ENCODE measurements around the gene NCAN. TPM values are rescaled to one million over a fixed set of nuclear protein-coding genes. Genes with fewer than 3 reads are reported as not detected.

The NCAN gene
- total RNA-seq, 4 donors from 2014 or later = 0.21 TPM; not detected in 3

DNA sequence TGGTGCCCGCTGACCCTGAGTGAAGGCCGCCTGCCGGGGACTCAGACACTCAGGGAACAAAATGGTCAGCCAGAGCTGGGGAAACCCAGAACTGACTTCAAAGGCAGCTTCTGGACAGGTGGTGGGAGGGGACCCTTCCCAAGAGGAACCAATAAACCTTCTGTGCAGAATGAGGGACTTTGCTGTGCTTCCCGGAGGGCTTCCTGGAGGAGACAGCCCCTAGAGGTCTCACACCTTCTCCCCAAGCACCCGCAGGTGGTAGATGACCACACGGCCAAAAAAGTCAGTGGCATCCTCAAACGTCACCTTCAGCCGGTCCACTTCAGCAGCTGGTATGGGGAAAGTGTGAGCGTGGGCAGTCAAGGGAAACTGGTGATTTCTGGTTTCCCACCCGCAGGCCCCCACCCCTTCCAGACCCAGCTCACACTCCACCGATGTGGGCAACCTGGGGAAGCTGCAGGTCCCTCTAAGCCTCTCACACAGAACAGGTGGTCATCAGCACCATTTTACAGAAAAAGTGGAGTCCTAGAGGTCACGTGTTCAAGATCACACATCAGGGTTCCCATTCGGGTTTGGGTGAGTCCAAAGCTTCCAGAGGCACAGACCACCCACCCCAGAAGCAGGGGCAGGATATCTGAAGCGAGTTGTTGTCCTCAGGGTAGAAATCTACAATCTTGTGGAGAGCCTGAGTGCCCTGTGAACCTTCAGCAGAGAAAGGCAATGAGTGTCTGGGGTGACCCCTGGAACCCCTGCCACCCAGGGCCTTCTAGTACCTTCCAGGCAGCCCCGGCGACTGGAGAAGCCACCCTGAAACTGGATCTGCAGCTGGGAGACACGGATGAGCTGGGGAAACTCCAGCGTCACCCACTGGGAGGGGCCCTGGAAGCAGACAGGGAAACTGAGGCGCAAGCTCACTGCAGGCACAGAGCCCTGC is 9.8 kb upstream of the NCAN start:
- intact Hi-C loops (cut with DNase I; ENCODE audit: low total_unique reads) = no loop called here
- H3K9me3 ChIP-seq = no peaks in the 10 kb centered on the region
- no peak for DNase-seq
- H3K4me1 ChIP-seq = peaks cover 0 to 8% of the 10 kb centered on the region in 2 donors
- no peaks in the 10 kb centered on the region for H3K27me3 ChIP-seq
- H3K27ac ChIP-seq = peak overlapping the region in 1 of 2 donors; percentile 61
- no peaks in the 10 kb centered on the region for H3K36me3 ChIP-seq
- TF ChIP-seq POLR2A (IDR thresholded peaks at IDR 0.05) = no peak
- TF ChIP-seq, protein P1, sequence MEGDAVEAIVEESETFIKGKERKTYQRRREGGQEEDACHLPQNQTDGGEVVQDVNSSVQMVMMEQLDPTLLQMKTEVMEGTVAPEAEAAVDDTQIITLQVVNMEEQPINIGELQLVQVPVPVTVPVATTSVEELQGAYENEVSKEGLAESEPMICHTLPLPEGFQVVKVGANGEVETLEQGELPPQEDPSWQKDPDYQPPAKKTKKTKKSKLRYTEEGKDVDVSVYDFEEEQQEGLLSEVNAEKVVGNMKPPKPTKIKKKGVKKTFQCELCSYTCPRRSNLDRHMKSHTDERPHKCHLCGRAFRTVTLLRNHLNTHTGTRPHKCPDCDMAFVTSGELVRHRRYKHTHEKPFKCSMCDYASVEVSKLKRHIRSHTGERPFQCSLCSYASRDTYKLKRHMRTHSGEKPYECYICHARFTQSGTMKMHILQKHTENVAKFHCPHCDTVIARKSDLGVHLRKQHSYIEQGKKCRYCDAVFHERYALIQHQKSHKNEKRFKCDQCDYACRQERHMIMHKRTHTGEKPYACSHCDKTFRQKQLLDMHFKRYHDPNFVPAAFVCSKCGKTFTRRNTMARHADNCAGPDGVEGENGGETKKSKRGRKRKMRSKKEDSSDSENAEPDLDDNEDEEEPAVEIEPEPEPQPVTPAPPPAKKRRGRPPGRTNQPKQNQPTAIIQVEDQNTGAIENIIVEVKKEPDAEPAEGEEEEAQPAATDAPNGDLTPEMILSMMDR (IDR thresholded peaks at IDR 0.05) = no peak
- H3K4me3 ChIP-seq = peak overlapping the region; percentile 48 to 52

DNA sequence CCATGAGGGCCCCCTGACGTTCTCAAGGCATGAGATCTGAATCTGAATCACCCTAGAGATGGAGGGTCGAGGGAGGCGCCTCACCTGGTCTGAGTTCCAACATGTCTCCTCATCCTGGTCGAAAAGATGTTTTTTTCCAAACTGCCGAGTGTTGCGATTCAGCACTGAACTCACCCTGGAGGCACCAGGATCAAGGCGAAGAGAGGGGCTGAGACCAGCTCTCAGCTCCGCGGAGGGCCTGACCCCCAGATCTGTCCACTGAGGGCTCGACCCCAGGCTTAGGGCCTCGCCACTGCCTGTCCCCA is 9.1 kb upstream of the NCAN start:
- intact Hi-C loops (cut with DNase I; ENCODE audit: low total_unique reads) = no loop called here
- Histone ChIP-seq H3K27me3 (no peaks in the 10 kb centered on the region), H3K4me1 (peaks cover 0 to 8% of the 10 kb centered on the region in 2 donors), H3K9me3 (no peaks in the 10 kb centered on the region), H3K27ac (peak overlapping the region; percentile 61 to 84), H3K4me3 (peak overlapping the region; percentile 48 to 52), H3K36me3 (no peaks in the 10 kb centered on the region)
- DNase-seq = no peak
- TF ChIP-seq, protein P1 (IDR thresholded peaks at IDR 0.05) = no peak
- no peak for TF ChIP-seq POLR2A (IDR thresholded peaks at IDR 0.05)

DNA sequence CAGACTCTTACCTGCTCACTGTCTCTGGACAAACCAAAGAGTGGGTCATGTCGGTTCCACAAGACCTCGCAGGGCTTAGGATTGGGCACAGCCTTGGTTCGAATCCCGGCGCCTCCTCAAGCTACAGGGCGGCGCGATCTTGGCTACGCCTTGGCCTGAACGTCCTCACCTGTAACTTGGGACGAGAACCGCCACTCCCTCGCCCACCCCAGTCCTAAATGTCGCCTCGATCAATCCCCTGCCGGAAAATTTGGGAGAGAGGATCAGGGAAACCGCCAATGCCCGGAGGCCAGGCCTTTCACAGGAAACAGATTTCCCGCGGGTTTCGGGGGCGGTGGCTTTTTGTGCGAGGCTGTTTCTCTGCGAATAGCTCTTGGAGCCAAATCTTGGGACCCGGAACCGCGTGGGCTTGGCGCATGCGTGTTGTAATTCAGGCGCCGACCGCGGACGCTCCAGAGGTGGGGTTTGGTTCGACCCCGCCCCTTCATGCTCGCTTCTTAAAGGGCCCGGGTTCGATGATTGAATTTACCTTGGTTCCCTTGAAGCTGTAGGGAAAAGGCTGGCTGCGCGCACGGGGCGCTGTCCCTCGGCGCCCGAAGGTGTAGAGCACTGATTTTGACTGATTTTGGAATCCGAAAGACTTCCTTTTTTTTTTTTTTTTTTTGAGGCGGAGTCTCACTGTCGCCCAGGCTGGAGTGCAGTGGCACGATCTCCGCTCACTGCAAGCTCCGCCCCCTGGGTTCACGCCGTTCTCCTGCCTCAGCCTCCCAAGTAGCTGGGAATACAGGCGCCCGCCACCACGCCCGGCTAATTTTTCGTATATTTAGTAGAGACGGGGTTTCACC is 8.5 kb upstream of the NCAN start, which contains the start of gene NR2C2AP:
Gene NR2C2AP, minus strand, starts transcription at position 403 of the 845 bp plus-strand sequence. Its CDS starts 354 bp downstream, at position 49.
- no peaks in the 10 kb centered on the region for H3K9me3 ChIP-seq
- H3K4me1 ChIP-seq = peaks cover 0 to 8% of the 10 kb centered on the region in 2 donors
- peak within 1 kb of the TSS; percentile 61 to 84 for H3K27ac ChIP-seq
- no peaks in the 10 kb centered on the region for H3K27me3 ChIP-seq
- H3K36me3 ChIP-seq = no peaks in the 10 kb centered on the region
- intact Hi-C loops (cut with DNase I; ENCODE audit: low total_unique reads) = no loop called here
- TF ChIP-seq POLR2A (IDR thresholded peaks at IDR 0.05) = no peak
- TF ChIP-seq, protein P1 (IDR thresholded peaks at IDR 0.05) = peak in 1 of 4 experiments; percentile 27
- DNase-seq = peak; percentile 91 to 92
- peak within 1 kb of the TSS; percentile 48 to 52 for H3K4me3 ChIP-seq

DNA sequence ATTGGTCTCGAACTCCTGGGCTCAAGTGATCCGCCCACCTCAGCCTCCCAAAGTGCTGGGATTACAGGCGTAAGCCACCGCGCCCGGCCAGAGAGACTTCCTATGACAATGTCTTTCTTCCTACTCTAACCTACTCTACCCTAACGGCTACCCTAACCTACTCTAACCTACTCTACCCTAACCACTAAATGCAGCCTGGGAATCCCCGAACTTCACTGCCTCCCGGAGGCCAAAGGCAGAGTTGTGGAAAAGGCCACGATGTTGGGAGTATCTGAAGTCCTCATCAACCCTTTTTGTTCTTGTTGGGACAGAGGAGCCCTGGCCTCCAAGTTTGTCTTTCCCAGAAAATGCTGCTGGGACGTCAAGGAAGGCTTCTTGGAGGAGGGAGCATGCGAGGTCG is 7.6 kb upstream of the NCAN start:
- H3K9me3 ChIP-seq = no peaks in the 10 kb centered on the region
- H3K27me3 ChIP-seq = no peaks in the 10 kb centered on the region
- no peak overlapping the region for H3K4me3 ChIP-seq
- no peak for DNase-seq
- H3K27ac ChIP-seq = no peak overlapping the region
- H3K4me1 ChIP-seq = peaks cover 0 to 8% of the 10 kb centered on the region in 2 donors
- intact Hi-C loops (cut with DNase I; ENCODE audit: low total_unique reads) = no loop called here
- no peaks in the 10 kb centered on the region for H3K36me3 ChIP-seq
- TF ChIP-seq, protein P1 (IDR thresholded peaks at IDR 0.05) = no peak
- no peak for TF ChIP-seq POLR2A (IDR thresholded peaks at IDR 0.05)
